Measurements from ENCODE around the gene CCND1. TPM values are rescaled to one million over a fixed set of nuclear protein-coding genes. Genes with fewer than 3 reads are reported as not detected.

The CCND1 gene
- total RNA-seq, 2 experiments from 2014 or later = 0.68 TPM; not detected in 1

DNA sequence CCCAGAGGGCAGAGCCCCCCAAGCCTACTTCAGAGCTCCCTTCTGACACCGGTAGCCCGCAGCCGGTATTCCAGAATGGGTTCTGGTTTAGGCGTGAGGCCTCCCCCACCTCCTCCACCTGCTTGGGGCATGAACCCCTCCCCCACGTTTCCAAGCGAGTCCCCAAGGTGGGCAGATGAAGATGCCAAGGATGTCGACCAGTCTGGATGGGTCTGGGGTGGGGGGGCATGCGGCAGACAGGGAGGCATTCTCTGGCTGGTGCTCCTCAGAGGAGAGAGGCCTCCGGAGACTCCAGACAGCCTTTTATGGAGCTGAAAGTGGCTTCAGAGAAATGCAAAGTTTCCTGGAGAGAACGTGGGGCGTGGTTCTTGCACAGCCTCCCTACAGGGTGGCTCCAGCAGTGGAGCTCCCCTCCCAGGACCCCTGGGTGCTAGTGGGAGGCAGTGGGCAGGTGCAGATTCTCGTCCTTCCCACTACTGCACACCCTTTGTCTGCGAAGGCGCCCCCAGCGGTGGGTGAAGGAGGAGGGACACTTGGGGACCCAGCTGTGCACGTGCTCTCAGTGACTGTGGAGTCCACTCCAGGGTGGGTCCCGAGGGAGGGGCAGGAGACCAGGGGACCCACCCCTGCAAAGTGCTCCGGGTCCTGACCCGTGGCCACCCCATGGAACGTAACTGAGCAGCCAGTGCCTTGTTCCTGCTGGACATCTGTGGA lies 4.2 kb downstream of the CCND1 start:
- ChIA-PET CTCF (interaction anchor here (0.8 to 3.7 kb wide), 3 partner anchors 25 to 543 kb away, joined by 4 to 23 read pairs (median 14); no protein-coding TSS in a partner anchor), POLR2A (no interaction called here)
- no peaks in the 10 kb centered on the region for H3K9me3 Mint-ChIP-seq (ENCODE audit: insufficient read depth)
- no peak overlapping the region for H3K27ac Mint-ChIP-seq
- ATAC-seq (no peak), DNase-seq (no peak)
- peaks cover 10% of the 10 kb centered on the region for H3K4me1 Mint-ChIP-seq (ENCODE audit: low read depth)
- peaks cover 12% of the 10 kb centered on the region for H3K27me3 Mint-ChIP-seq (ENCODE audit: low read depth)
- H3K4me3 Mint-ChIP-seq = no peak overlapping the region
- H3K36me3 Mint-ChIP-seq (ENCODE audit: low read depth) = no peaks in the 10 kb centered on the region

DNA sequence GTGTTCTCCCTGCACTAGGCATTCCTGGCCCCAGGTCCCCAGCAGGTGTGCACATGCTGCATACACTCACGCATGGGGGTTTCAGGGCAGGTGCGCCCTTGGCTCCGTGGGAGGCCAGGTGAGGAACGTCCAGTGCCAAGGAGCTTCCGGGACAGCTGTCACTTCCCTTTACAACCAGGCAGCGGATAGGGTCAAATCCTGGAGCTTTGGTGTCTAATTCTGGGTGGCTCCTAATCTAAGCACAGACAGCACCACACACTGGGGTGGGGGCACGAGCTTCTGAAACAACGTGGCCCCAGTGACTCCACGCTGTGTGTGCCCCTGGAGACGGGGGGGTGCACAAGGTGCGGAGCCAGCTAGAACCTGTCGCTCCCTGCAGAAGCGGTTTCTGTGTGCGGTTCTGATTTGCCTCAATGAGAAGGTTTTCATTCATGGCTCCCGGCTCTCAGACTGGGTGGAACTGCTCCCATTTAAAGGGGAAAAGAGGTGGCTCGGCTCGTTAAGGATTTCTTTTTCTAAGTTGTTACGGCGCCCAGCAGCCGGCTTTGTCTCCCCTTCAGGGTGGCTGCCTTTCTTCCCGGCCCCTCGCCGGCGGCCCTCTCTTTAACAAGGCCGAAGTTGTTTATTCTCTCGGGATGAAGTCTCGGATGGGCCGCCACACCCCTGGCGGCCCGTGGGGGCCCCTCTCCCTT lies 5.0 kb downstream of the CCND1 start:
- CTCF ChIA-PET = no interaction called here
- H3K4me1 Mint-ChIP-seq (ENCODE audit: low read depth) = peaks cover 5% of the 10 kb centered on the region
- peaks cover 5% of the 10 kb centered on the region for H3K27me3 Mint-ChIP-seq (ENCODE audit: low read depth)
- no peaks in the 10 kb centered on the region for H3K9me3 Mint-ChIP-seq (ENCODE audit: insufficient read depth)
- POLR2A ChIA-PET = no interaction called here
- DNase-seq (no peak), ATAC-seq (no peak)
- no peaks in the 10 kb centered on the region for H3K36me3 Mint-ChIP-seq (ENCODE audit: low read depth)
- no peak overlapping the region for H3K4me3 Mint-ChIP-seq
- no peak overlapping the region for H3K27ac Mint-ChIP-seq

DNA sequence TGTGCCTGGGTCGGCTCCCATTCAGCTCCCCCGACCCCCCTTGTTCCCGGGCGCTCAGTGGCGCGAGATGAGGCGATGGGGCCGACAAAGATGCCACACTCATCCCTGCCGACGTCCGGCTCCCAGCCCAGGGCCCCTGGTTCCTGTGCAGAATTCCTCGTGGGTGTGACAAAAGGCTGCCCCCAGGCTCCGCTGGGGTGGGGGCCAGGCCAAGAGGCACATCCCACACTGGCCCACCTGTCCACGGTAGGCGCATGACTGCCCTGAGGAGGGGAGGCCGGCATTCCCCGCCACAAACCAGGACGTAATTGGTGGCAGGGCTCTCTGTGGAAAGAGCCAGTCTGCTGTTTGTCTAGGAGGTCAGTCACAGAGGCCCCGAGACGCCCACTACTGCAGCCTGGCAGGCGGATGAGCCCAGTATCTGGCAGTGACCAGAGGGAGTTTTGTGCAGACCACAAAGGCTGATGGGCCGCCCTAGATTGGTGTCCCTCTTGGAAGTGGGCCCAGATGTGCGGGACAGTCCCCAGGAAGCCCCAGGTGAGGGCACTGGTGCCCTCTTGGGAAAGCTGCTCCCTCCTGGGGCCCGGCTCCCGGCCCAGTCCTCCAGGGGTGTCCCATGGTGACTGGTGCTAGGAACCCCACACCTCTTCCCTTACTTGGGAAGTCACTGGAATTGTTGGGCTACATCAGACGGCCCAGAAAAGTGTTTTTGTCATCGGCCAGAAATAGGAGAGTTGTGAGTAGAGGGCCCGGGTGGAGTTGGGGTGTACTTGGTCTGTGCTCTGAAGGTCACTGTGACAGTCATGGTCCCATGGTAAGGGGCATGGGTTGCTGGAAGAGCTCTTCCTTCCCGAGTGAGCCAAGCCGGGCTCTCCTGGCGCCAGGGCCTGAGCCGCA lies 5.8 kb downstream of the CCND1 start:
- no peak for DNase-seq
- H3K27ac Mint-ChIP-seq = no peak overlapping the region
- ATAC-seq = no peak
- no peak overlapping the region for H3K4me3 Mint-ChIP-seq
- no peaks in the 10 kb centered on the region for H3K9me3 Mint-ChIP-seq (ENCODE audit: insufficient read depth)
- H3K4me1 Mint-ChIP-seq (ENCODE audit: low read depth) = no peaks in the 10 kb centered on the region
- CTCF ChIA-PET = no interaction called here
- no peaks in the 10 kb centered on the region for H3K36me3 Mint-ChIP-seq (ENCODE audit: low read depth)
- POLR2A ChIA-PET = no interaction called here
- no peaks in the 10 kb centered on the region for H3K27me3 Mint-ChIP-seq (ENCODE audit: low read depth)

DNA sequence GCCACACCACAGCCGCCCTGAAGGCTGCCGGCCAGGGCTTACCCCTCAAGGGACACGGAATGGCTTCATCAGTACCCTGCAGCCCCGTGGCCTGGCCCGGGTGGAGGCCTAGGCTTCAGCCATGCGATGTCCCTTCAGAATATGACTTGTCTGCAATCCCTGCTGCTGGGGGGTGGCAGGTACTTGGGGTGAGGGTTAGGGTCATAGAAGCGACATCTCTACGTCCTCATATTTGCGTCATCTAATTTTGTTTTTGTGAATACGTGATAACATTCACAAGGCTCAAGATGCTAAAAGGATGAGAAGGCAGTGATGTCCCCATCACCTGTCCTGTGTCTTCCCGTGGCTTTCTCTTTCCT lies 6.4 kb downstream of the CCND1 start:
- Mint-ChIP-seq H3K27me3 (ENCODE audit: low read depth) (no peaks in the 10 kb centered on the region), H3K4me3 (no peak overlapping the region), H3K9me3 (ENCODE audit: insufficient read depth) (no peaks in the 10 kb centered on the region), H3K4me1 (ENCODE audit: low read depth) (no peaks in the 10 kb centered on the region), H3K36me3 (ENCODE audit: low read depth) (no peaks in the 10 kb centered on the region), H3K27ac (no peak overlapping the region)
- POLR2A ChIA-PET = no interaction called here
- DNase-seq (no peak), ATAC-seq (no peak)
- CTCF ChIA-PET = no interaction called here

DNA sequence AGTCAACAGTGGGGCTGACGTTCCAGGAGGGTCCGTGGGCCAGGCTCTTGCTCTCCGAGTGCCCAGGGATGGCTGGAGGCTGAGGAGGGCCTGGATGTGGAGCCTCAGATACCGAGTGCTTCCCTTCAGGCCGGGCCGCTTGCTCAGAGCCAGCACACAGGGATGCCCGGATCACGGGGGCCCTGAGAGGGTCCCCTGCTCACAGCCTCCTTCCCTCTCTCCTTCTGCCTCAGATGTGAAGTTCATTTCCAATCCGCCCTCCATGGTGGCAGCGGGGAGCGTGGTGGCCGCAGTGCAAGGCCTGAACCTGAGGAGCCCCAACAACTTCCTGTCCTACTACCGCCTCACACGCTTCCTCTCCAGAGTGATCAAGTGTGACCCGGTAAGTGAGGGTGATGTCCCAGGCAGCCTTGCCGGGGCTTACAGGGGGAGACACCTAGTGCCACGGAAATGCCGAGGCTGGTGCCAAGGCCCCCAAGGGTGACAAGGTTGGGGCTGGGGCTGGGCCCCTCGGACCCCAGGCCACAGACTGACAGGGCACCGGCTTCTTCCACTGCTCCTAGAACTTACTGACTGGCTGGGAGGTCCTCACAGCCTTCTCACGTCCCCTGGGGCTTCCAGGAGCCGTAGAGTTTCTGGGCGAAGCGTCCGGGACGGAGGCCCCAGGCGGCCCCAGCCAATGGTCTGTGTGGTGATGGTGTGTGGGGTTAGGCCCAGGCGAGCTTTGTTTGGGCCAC lies 7.0 kb downstream of the CCND1 start:
- ATAC-seq (no peak), DNase-seq (no peak)
- Mint-ChIP-seq H3K4me1 (ENCODE audit: low read depth) (no peaks in the 10 kb centered on the region), H3K4me3 (no peak overlapping the region), H3K27me3 (ENCODE audit: low read depth) (no peaks in the 10 kb centered on the region), H3K36me3 (ENCODE audit: low read depth) (no peaks in the 10 kb centered on the region), H3K9me3 (ENCODE audit: insufficient read depth) (no peaks in the 10 kb centered on the region), H3K27ac (no peak overlapping the region)
- ChIA-PET CTCF (no interaction called here), POLR2A (no interaction called here)

DNA sequence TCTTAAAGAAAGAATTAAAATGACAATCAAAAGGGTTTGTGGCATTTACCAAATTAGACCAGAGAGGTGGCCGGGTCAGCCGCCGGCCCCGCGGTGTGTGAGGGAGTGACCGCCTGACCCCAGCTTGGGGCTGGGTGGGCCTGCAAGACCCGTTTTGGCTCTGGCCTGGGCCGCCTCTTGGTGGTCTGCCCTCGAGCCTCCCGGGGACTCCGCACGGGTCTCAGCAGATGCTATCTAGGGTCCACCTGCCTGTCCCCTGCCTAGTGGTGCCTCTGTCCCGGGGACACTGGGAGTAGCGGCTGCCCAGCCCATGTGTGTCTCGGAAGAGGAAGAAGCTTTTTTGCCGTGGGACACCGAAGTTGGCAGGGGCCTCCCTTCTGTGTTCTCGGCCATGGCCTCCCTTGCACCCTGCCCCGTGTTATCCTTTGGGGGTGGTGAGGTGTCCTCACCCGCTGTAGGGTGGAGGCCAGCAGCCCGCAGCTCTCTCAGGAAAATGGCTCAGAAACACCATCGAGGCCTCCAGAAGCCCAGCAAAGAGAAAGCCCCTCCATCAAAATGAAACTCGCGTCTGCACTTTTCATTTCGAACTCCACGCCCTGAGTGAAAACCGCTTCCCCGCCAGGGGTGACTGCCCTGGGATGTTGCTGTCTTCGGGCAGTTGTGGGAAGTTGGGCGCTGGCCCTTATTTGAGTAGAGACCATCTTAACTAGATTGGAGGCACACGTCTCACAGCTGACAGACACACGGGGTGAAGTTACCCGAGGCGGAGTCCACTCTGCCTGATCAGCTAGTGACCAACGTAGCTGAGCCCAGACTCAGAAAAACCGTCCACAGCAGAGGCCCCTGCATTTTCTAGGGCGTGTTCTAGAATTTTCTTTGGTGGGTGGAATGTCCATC lies 8.0 kb downstream of the CCND1 start:
- Mint-ChIP-seq H3K4me1 (ENCODE audit: low read depth) (no peaks in the 10 kb centered on the region), H3K4me3 (no peak overlapping the region), H3K36me3 (ENCODE audit: low read depth) (no peaks in the 10 kb centered on the region), H3K27ac (no peak overlapping the region), H3K27me3 (ENCODE audit: low read depth) (no peaks in the 10 kb centered on the region), H3K9me3 (ENCODE audit: insufficient read depth) (no peaks in the 10 kb centered on the region)
- CTCF ChIA-PET = no interaction called here
- POLR2A ChIA-PET = no interaction called here
- ATAC-seq (no peak), DNase-seq (no peak)

DNA sequence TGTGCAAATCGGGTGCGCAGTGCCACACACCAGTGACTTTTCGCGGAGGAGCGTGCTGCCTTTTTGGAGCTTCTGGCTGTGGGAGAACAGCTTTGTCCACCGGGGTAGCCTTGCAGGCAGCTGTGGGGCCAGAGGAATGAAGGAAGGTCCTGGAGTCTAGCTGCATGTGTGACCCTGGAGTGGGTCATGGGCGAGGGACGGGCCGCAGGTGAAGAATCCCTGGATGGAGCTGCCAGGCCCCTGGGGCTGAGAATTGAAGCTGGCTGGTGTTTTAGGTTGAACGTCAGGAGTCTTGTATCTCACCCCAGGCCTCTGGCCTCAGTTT lies 8.6 kb downstream of the CCND1 start:
- ATAC-seq (no peak), DNase-seq (no peak)
- ChIA-PET POLR2A (no interaction called here), CTCF (no interaction called here)
- H3K9me3 Mint-ChIP-seq (ENCODE audit: insufficient read depth) = no peaks in the 10 kb centered on the region
- no peaks in the 10 kb centered on the region for H3K4me1 Mint-ChIP-seq (ENCODE audit: low read depth)
- H3K4me3 Mint-ChIP-seq = no peak overlapping the region
- H3K27ac Mint-ChIP-seq = no peak overlapping the region
- H3K27me3 Mint-ChIP-seq (ENCODE audit: low read depth) = no peaks in the 10 kb centered on the region
- no peaks in the 10 kb centered on the region for H3K36me3 Mint-ChIP-seq (ENCODE audit: low read depth)

DNA sequence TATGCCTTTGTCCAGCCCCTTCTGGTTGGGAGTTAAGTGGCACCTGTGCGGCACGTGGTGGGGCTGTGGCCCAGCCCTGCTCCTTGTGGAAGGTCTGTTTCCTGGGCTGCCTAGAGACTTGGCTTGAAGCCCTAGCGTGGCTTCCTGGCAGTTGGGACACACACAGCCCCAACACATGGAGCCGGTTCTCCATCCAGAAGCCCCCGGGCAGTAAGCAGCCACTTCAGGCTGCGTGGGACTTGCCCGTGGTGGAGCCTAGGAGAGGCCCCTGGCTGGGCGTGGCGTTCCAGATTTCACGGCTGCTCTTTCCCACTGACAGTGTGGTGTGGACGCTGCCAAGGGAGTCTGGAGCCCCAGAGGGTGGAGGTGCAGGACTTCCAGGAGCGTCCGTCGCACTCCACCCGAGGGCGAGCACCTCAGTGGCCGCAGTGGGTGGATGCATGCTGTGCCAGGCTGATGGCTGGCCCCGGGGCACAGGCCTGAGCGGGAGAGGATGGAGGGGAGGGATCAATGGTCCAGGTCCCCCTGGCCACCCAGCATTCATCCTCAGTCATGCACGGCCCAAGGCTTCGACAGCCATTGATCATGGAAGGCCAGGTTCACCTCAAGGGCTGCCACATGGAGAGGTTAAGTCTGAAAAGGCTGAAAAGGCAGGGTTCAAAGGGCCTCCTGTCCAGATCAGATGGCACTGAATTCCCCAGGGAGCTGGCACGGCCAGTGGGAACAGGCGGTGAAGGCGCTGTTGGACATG lies 9.3 kb downstream of the CCND1 start:
- ATAC-seq = no peak
- DNase-seq = no peak
- no peak overlapping the region for H3K4me3 Mint-ChIP-seq
- no peaks in the 10 kb centered on the region for H3K4me1 Mint-ChIP-seq (ENCODE audit: low read depth)
- H3K9me3 Mint-ChIP-seq (ENCODE audit: insufficient read depth) = no peaks in the 10 kb centered on the region
- ChIA-PET POLR2A (no interaction called here), CTCF (no interaction called here)
- H3K27me3 Mint-ChIP-seq (ENCODE audit: low read depth) = no peaks in the 10 kb centered on the region
- H3K36me3 Mint-ChIP-seq (ENCODE audit: low read depth) = no peaks in the 10 kb centered on the region
- H3K27ac Mint-ChIP-seq = no peak overlapping the region

DNA sequence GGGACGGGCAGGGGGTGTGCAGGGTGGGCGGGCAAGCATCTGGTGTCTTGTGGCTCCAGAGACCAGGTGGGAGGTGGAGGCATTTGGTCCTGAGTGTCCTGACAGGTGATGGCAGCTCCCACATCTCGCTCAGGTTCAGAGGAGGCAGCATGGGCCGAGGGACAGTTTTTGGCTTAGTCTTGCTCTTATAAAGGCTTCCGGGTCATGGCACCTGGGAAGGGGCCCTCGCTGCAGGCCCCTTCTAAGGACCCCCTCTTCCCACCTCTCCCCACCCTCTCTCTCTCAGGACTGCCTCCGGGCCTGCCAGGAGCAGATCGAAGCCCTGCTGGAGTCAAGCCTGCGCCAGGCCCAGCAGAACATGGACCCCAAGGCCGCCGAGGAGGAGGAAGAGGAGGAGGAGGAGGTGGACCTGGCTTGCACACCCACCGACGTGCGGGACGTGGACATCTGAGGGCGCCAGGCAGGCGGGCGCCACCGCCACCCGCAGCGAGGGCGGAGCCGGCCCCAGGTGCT lies 9.9 kb downstream of the CCND1 start:
- H3K27me3 Mint-ChIP-seq (ENCODE audit: low read depth) = no peaks in the 10 kb centered on the region
- ATAC-seq = no peak

DNA sequence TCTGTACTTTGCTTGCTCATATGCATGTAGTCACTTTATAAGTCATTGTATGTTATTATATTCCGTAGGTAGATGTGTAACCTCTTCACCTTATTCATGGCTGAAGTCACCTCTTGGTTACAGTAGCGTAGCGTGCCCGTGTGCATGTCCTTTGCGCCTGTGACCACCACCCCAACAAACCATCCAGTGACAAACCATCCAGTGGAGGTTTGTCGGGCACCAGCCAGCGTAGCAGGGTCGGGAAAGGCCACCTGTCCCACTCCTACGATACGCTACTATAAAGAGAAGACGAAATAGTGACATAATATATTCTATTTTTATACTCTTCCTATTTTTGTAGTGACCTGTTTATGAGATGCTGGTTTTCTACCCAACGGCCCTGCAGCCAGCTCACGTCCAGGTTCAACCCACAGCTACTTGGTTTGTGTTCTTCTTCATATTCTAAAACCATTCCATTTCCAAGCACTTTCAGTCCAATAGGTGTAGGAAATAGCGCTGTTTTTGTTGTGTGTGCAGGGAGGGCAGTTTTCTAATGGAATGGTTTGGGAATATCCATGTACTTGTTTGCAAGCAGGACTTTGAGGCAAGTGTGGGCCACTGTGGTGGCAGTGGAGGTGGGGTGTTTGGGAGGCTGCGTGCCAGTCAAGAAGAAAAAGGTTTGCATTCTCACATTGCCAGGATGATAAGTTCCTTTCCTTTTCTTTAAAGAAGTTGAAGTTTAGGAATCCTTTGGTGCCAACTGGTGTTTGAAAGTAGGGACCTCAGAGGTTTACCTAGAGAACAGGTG lies 11.1 kb downstream of the CCND1 start:
- no peaks in the 10 kb centered on the region for H3K9me3 Mint-ChIP-seq (ENCODE audit: insufficient read depth)
- H3K4me3 Mint-ChIP-seq = no peak overlapping the region
- H3K27me3 Mint-ChIP-seq (ENCODE audit: low read depth) = no peaks in the 10 kb centered on the region
- no peaks in the 10 kb centered on the region for H3K4me1 Mint-ChIP-seq (ENCODE audit: low read depth)
- no peak for ATAC-seq
- no peaks in the 10 kb centered on the region for H3K36me3 Mint-ChIP-seq (ENCODE audit: low read depth)
- ChIA-PET CTCF (no interaction called here), POLR2A (no interaction called here)
- no peak overlapping the region for H3K27ac Mint-ChIP-seq
- DNase-seq = no peak

More for the DNA sequence above, 9.9 kb downstream of the CCND1 start:
- no peaks in the 10 kb centered on the region for H3K4me1 Mint-ChIP-seq (ENCODE audit: low read depth)
- CTCF ChIA-PET = no interaction called here
- no peaks in the 10 kb centered on the region for H3K36me3 Mint-ChIP-seq (ENCODE audit: low read depth)
- H3K27ac Mint-ChIP-seq = no peak overlapping the region
- no peak overlapping the region for H3K4me3 Mint-ChIP-seq
- DNase-seq = no peak
- no peaks in the 10 kb centered on the region for H3K9me3 Mint-ChIP-seq (ENCODE audit: insufficient read depth)
- POLR2A ChIA-PET = no interaction called here
